Tibial nerve (tissue), 3 donors: Measurements from ENCODE around the gene CCDC121.

Experiments
- CTCF ChIP-seq, 5 experiments: fragments of 200-600 bp in 3 of 5; fragments of 450-650 bp in 2 of 5; sonication (generic) in 3 of 5; IDR thresholded peaks; one replicate each; pipeline ENCODE4 v1.5.1; 2016 to 2019; ENCODE audit warnings: antibody characterized with exemption in 5 of 5, mild to moderate bottlenecking in 3 of 5, moderate library complexity in 2 of 5
- POLR2A ChIP-seq, 2 donors: fragments of 450-650 bp; IDR thresholded peaks; one replicate each; pipeline ENCODE4 v1.6.1; 2017; ENCODE audit warnings: antibody characterized with exemption in 2 of 2, mild to moderate bottlenecking in 2 of 2, moderate library complexity in 2 of 2

- no peak for TF ChIP-seq CTCF (IDR thresholded peaks at IDR 0.05)
- TF ChIP-seq POLR2A (IDR thresholded peaks at IDR 0.05) = no peak
These were observed 47.2 kb downstream of the CCDC121 start for GRCh38 chr2:27581417-27582128.
